HG02973 (cell line): ENCODE results near the gene LRRC37A2.
A peak's percentile ranks its signal among the peaks of the same experiment; 100 is the strongest.
"Not testable (repeated sequence)": the region's sequence is repeated elsewhere in the genome, so short reads cannot be mapped to it uniquely, and the experiment has no call there.

ENCODE experiments used
- ATAC-seq: cut with Tn5 transposase; IDR thresholded peaks from one replicate; pipeline ENCODE4 v1.9.1; 2021; ENCODE audit warnings: moderate library complexity; ENCODE audit not compliant: unreplicated experiment

The LRRC37A2 gene

DNA sequence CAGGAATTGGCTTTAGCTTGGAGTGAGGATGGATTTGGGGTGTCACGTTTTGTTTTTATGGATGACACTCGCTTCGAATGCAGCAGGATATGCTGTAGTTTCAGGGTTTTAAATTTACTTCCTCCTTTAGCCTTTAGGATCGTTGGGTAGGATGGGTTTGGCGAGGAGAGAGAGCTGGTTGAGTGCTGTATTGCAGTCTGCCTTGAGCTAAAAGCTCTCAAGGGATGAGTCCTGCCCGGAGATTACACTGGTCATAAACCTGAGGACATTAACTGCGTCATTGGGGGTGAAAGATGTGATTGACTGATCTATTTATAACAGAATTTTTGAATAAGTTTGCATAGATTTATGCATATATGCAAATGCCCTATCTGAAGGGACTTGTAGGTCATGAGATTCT lies 79.1 kb downstream of the LRRC37A2 start:
- peak; percentile 43 for ATAC-seq

DNA sequence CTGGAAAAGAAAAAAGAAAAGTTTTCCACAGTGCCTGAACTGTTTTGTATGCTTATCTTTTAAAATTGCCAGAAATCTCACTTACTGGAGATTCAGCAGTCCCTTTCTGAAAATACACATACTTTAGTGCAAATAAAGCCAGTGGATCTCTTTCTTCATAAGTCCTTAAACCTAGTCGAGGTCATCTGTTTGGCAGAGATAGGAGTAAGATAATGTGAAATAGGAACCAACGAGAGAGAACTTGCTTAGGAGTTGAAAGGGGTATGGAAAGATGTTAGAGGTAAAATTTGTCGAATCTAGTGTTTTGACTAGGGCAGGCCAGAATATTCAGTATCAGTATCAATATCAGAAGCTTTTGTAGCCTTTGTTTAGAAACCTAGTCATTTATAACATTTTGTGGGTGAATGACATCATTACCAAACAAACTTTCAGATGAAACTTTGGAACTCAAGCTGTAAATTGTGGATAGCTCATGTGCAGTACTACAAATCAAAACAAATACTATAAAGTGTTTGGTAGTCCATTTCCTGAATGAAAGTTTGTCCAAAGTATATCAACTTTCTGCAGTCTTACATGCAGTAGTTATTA lies 86.2 kb downstream of the LRRC37A2 start:
- ATAC-seq: peak; percentile 63

DNA sequence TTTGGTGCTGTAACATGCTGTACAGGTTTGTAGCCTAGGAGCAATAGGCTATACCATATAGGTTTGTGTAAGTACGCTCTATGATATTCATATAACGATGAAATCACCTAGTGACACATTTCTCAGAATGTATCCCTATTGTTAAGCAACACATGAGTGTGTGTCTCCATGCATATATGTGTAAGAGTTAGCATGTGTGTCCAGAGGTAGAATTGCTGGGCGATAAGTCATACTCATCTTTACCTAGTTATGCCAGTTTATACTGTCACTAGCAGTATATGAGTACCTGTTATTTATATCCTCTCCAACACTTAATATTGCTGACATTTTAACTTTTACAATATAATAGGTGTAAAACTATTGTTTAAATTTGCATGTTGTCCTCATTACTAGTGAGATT lies 88.5 kb downstream of the LRRC37A2 start:
- ATAC-seq: not testable (repeated sequence)

DNA sequence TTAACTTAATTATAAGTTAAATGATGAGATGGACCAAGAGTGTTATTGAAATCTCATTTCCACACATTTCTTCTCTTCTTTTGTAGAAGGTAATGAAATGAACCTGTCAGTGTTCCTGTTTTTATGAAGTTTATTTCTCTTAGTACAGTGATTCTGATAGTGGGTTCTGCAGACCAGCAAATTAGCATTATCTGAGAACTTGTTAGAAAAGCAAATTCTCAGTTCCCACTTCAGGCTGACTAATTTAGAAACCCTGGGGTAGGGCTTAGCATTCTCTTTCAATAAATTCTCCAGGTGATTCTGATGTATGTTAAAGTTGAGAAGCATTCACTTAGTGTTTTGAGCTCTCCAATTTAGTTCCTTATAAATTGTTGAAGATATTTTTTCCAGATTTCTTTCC lies 90.9 kb downstream of the LRRC37A2 start:
- ATAC-seq: peak; percentile 83
